Thoracic aorta (tissue), 2 donors: ENCODE measurements around the gene ZNF680. TPM values are rescaled to one million over a fixed set of nuclear protein-coding genes. Genes with fewer than 3 reads are reported as not detected.
"Not testable (repeated sequence)": the region's sequence is repeated elsewhere in the genome, so short reads cannot be mapped to it uniquely, and the experiment has no call there.

Experiments used
- ATAC-seq: fragments of 150-250 bp; one replicate; pipeline ENCODE4 v1.8.0; 2017; ENCODE audit warnings: low read depth; ENCODE audit not compliant: insufficient number of reproducible peaks, low FRiP score
- DNase-seq: peaks from one replicate; pipeline ENCODE4 v3.0.0-alpha.2; 2020; ENCODE audit warnings: low spot score
- H3K27ac ChIP-seq, 2 donors: fragments of 200-600 bp; sonication (generic); 1 replicate in 1 of 2; 2 replicates in 1 of 2; pipeline ENCODE4 v1.5.1; 2016; ENCODE audit warnings: mild to moderate bottlenecking in 2 of 2, moderate library complexity in 2 of 2
- H3K27me3 ChIP-seq: fragments of 200-600 bp; sonication (generic); replicated peaks from 2 replicates; pipeline ENCODE4 v1.6.0; 2016; ENCODE audit warnings: mild to moderate bottlenecking; ENCODE audit not compliant: insufficient read depth
- H3K36me3 ChIP-seq: fragments of 200-600 bp; sonication (generic); one replicate; pipeline ENCODE4 v1.5.1; 2016
- H3K4me1 ChIP-seq, 2 donors: fragments of 200-600 bp; sonication (generic); 1 replicate in 1 of 2; 2 replicates in 1 of 2; pipeline versions ENCODE4 v1.5.1 to v1.6.0; 2016; ENCODE audit warnings: low read depth in 2 of 2, mild to moderate bottlenecking in 1 of 2; ENCODE audit not compliant: control insufficient read depth in 1 of 2
- H3K4me3 ChIP-seq: fragments of 200-600 bp; sonication (generic); 2 replicates; pipeline ENCODE4 v1.5.1; 2016; ENCODE audit warnings: mild to moderate bottlenecking
- H3K9me3 ChIP-seq: fragments of 200-600 bp; sonication (generic); 2 replicates; pipeline ENCODE4 v1.5.1; 2016
- total RNA-seq, 2 donors: library from RNA; depleted of rRNA; stranded (reverse); fragments of >200 nt; gene quantifications; one replicate each; pipeline versions ENCODE4 v1.1.0 to v1.2.3, GENCODE V29; 2016
- TF ChIP-seq, protein P1 (sequence below): fragments of 200-600 bp; sonication (generic); IDR thresholded peaks from one replicate; pipeline ENCODE4 v1.5.1; 2019; ENCODE audit warnings: antibody characterized with exemption

The ZNF680 gene
- total RNA-seq, 2 donors from 2014 or later = 32.6 to 35.4 TPM

GRCh38 chr7:64569372-64570283, 6.8 kb upstream of the ZNF680 start:
- not testable (repeated sequence) for H3K27ac ChIP-seq, H3K9me3 ChIP-seq, H3K36me3 ChIP-seq, DNase-seq, H3K4me1 ChIP-seq, H3K27me3 ChIP-seq
- peak overlapping the region; percentile 80 for H3K4me3 ChIP-seq
- TF ChIP-seq, protein P1, sequence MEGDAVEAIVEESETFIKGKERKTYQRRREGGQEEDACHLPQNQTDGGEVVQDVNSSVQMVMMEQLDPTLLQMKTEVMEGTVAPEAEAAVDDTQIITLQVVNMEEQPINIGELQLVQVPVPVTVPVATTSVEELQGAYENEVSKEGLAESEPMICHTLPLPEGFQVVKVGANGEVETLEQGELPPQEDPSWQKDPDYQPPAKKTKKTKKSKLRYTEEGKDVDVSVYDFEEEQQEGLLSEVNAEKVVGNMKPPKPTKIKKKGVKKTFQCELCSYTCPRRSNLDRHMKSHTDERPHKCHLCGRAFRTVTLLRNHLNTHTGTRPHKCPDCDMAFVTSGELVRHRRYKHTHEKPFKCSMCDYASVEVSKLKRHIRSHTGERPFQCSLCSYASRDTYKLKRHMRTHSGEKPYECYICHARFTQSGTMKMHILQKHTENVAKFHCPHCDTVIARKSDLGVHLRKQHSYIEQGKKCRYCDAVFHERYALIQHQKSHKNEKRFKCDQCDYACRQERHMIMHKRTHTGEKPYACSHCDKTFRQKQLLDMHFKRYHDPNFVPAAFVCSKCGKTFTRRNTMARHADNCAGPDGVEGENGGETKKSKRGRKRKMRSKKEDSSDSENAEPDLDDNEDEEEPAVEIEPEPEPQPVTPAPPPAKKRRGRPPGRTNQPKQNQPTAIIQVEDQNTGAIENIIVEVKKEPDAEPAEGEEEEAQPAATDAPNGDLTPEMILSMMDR = peak; percentile 16
- peak; percentile 49 for ATAC-seq

DNA sequence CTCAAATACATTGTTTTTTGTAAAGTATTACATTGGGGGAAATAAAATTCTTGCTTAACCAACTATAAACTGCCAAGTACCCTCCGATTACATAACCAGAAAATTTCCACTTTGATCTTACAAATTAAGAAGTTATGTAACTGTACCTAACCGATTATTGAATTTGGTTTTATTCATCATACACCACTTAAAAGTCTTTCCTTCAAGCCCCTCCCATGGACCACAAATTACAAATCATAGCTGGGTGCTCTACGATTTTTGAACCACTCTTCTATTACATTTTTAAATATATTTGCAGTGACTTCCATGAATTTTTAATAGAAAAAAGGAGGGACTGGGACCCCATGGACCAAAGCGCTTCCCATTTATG, 630 bp downstream of the ZNF680 start:
- Histone ChIP-seq H3K4me3 (peak overlapping the region; percentile 74), H3K27me3 (no peaks in the 10 kb centered on the region), H3K9me3 (no peaks in the 10 kb centered on the region), H3K27ac (peak overlapping the region; percentile 79 to 92), H3K4me1 (peaks cover 37 to 48% of the 10 kb centered on the region in 2 donors), H3K36me3 (no peaks in the 10 kb centered on the region)
- DNase-seq (no peak), ATAC-seq (no peak)
- TF ChIP-seq, protein P1 = no peak

DNA sequence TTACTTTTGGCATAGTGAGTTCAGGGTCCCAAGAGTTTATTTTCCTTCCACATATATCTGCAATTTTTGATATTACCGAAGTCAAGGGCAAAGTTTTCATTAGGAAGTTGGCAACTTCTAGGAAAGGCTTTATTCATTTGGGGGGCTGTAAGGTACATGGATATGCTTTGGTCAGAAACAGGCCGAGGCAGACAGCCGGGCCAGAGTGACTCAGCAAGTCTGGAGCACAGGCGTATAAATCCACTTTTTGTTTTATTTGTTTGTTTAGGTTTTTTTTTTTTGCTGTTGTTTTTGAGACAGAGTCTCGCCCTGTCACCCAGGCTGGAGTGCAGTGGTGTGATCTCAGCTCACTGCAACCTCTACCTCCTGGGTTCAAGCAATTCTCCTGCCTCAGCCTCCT, 3.7 kb downstream of the ZNF680 start:
- DNase-seq = no peak
- ATAC-seq = no peak
- no peaks in the 10 kb centered on the region for H3K27me3 ChIP-seq
- no peaks in the 10 kb centered on the region for H3K9me3 ChIP-seq
- no peaks in the 10 kb centered on the region for H3K36me3 ChIP-seq
- peaks cover 52 to 68% of the 10 kb centered on the region in 2 donors for H3K4me1 ChIP-seq
- peak overlapping the region; percentile 61 for H3K4me3 ChIP-seq
- H3K27ac ChIP-seq = peak overlapping the region; percentile 77 to 90
- TF ChIP-seq, protein P1 = no peak

GRCh38 chr7:64558781-64559180, 4.1 kb downstream of the ZNF680 start:
- DNase-seq = no peak
- peak overlapping the region; percentile 61 for H3K4me3 ChIP-seq

DNA sequence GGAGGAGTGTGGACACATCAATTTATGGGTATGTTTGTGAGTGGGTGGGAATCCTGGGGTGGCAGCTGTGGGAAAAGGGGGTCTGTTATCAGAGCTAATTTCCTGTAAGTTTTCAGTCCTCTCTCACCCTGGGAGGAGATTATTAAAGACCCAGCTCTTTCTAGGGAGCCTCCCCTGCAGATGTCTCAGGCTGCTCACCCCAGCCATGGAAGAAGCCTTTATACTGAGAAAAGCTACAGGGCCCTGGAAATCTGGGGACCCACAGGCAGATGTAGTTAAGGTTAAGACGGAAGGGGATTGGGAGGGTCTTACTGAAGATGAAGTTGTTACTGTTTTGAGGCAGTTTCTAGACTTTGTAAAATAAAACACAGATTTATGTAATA, 4.6 kb downstream of the ZNF680 start:
- peaks cover 48 to 68% of the 10 kb centered on the region in 2 donors for H3K4me1 ChIP-seq
- no peaks in the 10 kb centered on the region for H3K36me3 ChIP-seq
- no peaks in the 10 kb centered on the region for H3K27me3 ChIP-seq
- TF ChIP-seq, protein P1 = no peak
- peak overlapping the region; percentile 61 for H3K4me3 ChIP-seq
- ATAC-seq (no peak), DNase-seq (no peak)
- H3K27ac ChIP-seq = peak overlapping the region; percentile 77 to 90
- H3K9me3 ChIP-seq = no peaks in the 10 kb centered on the region

More at GRCh38 chr7:64558781-64559180, 4.1 kb downstream of the ZNF680 start:
- Histone ChIP-seq H3K9me3 (no peaks in the 10 kb centered on the region), H3K4me1 (peaks cover 52 to 68% of the 10 kb centered on the region in 2 donors), H3K36me3 (no peaks in the 10 kb centered on the region), H3K27ac (peak overlapping the region; percentile 77 to 90), H3K27me3 (no peaks in the 10 kb centered on the region)
- TF ChIP-seq, protein P1 = no peak
- no peak for ATAC-seq
